Keratinocyte (primary cell): ENCODE measurements around the gene LRRC47. TPM values are rescaled to one million over a fixed set of nuclear protein-coding genes. Genes with fewer than 3 reads are reported as not detected.

ENCODE experiments used
- DNase-seq: peaks from one replicate; pipeline ENCODE4 v3.0.0-alpha.2; 2011; ENCODE audit warnings: low read depth, missing footprints, low spot score
- FAIRE-seq: peaks from 2 replicates; lab custom pipeline; 2011; peaks lifted over from hg19 to GRCh38; lab: Jason Lieb, UNC
- H2AFZ ChIP-seq: 2 replicates; pipeline ENCODE4 v1.6.0; 2012; ENCODE audit warnings: low read length, control low read depth, inconsistent platforms; ENCODE audit not compliant: control insufficient read depth
- H3K27ac ChIP-seq: 2 replicates; pipeline ENCODE4 v1.5.1; 2011; ENCODE audit warnings: low read length; ENCODE audit not compliant: control insufficient read depth, insufficient read depth
- H3K27me3 ChIP-seq: 3 replicates; pipeline ENCODE4 v1.6.0; 2011; ENCODE audit warnings: low read length; ENCODE audit not compliant: control insufficient read depth, insufficient read depth; ENCODE audit errors: extremely low read depth
- H3K36me3 ChIP-seq, 2 experiments: 2 replicates in 1 of 2; 3 replicates in 1 of 2; pipeline ENCODE4 v1.5.1; 2011; ENCODE audit warnings: low read length in 2 of 2, mild to moderate bottlenecking in 1 of 2; ENCODE audit not compliant: control insufficient read depth in 2 of 2, insufficient read depth in 2 of 2; ENCODE audit errors: extremely low read depth in 1 of 2
- H3K4me1 ChIP-seq: 3 replicates; pipeline ENCODE4 v1.5.1; 2011; ENCODE audit warnings: low read length; ENCODE audit not compliant: control insufficient read depth, insufficient read depth; ENCODE audit errors: extremely low read depth
- H3K4me2 ChIP-seq: 3 replicates; pipeline ENCODE4 v1.6.0; 2011; ENCODE audit warnings: low read depth, low read length; ENCODE audit not compliant: control insufficient read depth, insufficient read depth; ENCODE audit errors: extremely low read depth
- H3K4me3 ChIP-seq, 3 experiments: fragments of 200-600 bp in 1 of 3; sonication (generic) in 1 of 3; 2 replicates in 2 of 3; 3 replicates in 1 of 3; pipeline ENCODE4 v1.5.1; 2011 to 2016; ENCODE audit warnings: low read length in 3 of 3, mild to moderate bottlenecking in 3 of 3, control low read depth in 2 of 3, inconsistent platforms in 1 of 3, low read depth in 1 of 3, mixed read lengths in 1 of 3, mixed run types in 1 of 3, moderate library complexity in 1 of 3; ENCODE audit not compliant: control insufficient read depth in 2 of 3, insufficient read depth in 2 of 3; ENCODE audit errors: extremely low read depth in 1 of 3
- H3K79me2 ChIP-seq: 2 replicates; pipeline ENCODE4 v1.6.0; 2012; ENCODE audit warnings: low read length; ENCODE audit not compliant: control insufficient read depth, insufficient read depth
- H3K9ac ChIP-seq: 3 replicates; pipeline ENCODE4 v1.6.0; 2011; ENCODE audit warnings: low read length; ENCODE audit not compliant: control insufficient read depth, insufficient read depth; ENCODE audit errors: extremely low read depth
- H3K9me1 ChIP-seq: 3 replicates; pipeline ENCODE4 v1.6.0; 2011; ENCODE audit warnings: low read length; ENCODE audit not compliant: control insufficient read depth, insufficient read depth; ENCODE audit errors: extremely low read depth
- H3K9me3 ChIP-seq: 2 replicates; pipeline ENCODE4 v1.5.1; 2012; ENCODE audit warnings: low read depth, low read length; ENCODE audit not compliant: control insufficient read depth
- H4K20me1 ChIP-seq: 3 replicates; pipeline ENCODE4 v1.6.0; 2011; ENCODE audit warnings: low read length; ENCODE audit not compliant: control insufficient read depth, insufficient read depth; ENCODE audit errors: extremely low read depth
- CTCF ChIP-seq, 3 experiments: IDR thresholded peaks in 1 of 3; conservative IDR thresholded peaks in 1 of 3; optimal IDR thresholded peaks in 1 of 3; 2 replicates in 2 of 3; 3 replicates in 1 of 3; pipeline versions ENCODE3 to v1.5.1; 2011; ENCODE audit warnings: low read length in 3 of 3, mild to moderate bottlenecking in 3 of 3, moderate library complexity in 2 of 3, control low read depth in 1 of 3, inconsistent platforms in 1 of 3; ENCODE audit not compliant: insufficient read depth in 2 of 3; ENCODE audit errors: extremely low read depth in 1 of 3
- EZH2 ChIP-seq: IDR thresholded peaks from one replicate; pipeline ENCODE4 v1.6.1; 2012; ENCODE audit warnings: inconsistent platforms, mild to moderate bottlenecking, low read length, moderate library complexity
- dilution Hi-C: fragments of 300-500 bp; cut with MboI; formaldehyde crosslinking; loops from one replicate; pipeline ENCODE4 v1.7.0; 2020; ENCODE audit warnings: low sequenced_read_pairs; ENCODE audit not compliant: extremely low pct_ligation_motif_present
- polyA plus RNA-seq, 5 experiments: library from polyadenylated mRNA; depleted of rRNA in 3 of 5; stranded (reverse) in 3 of 5; stranded (forward) in 1 of 5; unstranded in 1 of 5; fragments of >200 nt; gene quantifications; 1 replicate in 1 of 5; 2 replicates in 3 of 5; 3 replicates in 1 of 5; pipeline versions ENCODE4 v1.2.1 to v1.2.3, GENCODE V29; 2011 to 2012; ENCODE audit warnings: missing spikeins in 2 of 5, low read depth in 1 of 5, low replicate concordance in 1 of 5

LRRC47 gene
- polyA plus RNA-seq, 1 donor (not counting 4 experiments of a cell fraction or from before 2014, with no cell fraction given): 40.1 TPM

DNA sequence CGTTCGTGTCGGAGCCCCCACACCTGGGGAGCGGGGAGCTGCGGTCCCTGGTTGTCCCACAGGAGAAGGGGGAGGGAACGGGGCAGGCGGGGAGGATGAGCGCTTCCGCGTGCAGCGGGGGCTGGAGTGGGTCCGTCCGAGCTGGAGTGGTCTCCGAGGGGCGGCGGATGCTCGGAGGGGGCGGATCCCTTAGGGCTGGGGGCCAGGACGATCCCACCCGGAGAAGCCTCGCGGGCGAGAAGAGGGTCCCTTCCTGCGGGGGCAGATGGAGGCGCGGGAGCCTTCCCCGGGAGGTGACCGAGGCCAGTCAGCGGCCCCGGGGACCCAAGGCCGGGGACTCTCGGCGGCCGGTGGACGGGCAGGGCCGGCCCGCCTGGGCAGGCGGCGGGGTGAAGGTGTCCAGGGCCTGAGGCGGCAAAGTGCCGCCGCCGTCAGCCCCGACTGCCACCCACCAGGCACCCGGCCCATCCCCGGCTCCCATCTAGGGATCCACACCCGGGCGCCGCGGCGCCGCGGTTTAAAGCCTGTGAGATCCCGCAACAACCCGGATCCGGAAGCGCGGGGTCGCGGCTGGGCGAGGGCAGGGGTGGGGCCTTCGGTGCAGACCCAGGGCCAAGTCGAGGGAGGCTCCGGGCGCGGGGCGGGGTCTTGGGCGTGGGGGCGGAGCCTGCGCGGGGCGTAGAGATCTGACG lies 49.3 kb downstream of the LRRC47 start:
- Histone ChIP-seq H3K36me3 (peaks cover 3 to 6% of the 10 kb centered on the region in 2 experiments), H3K4me1 (peaks cover 17% of the 10 kb centered on the region), H3K9me3 (no peaks in the 10 kb centered on the region), H3K4me2 (peak overlapping the region; percentile 84), H3K27ac (no peak overlapping the region), H3K4me3 (peak overlapping the region; percentile 56 to 68 (median 61)), H3K9ac (peak overlapping the region; percentile 54), H3K79me2 (no peaks in the 10 kb centered on the region), H2AFZ (peak overlapping the region; percentile 19), H3K9me1 (peaks cover 2% of the 10 kb centered on the region), H3K27me3 (peaks cover 5% of the 10 kb centered on the region), H4K20me1 (no peaks in the 10 kb centered on the region)
- peak; percentile 45 for DNase-seq
- no peak for TF ChIP-seq EZH2
- no peak for TF ChIP-seq CTCF (optimal IDR thresholded peaks at IDR 0.05 in 1 of 3, IDR thresholded peaks at IDR 0.05 in 1 of 3, conservative IDR thresholded peaks at IDR 0.05 in 1 of 3; ENCODE audit: extremely low read depth in 1 of 3, insufficient read depth in 2 of 3, low read length in 3 of 3)
- FAIRE-seq: no peak
- dilution Hi-C loops: no loop called here

- Histone ChIP-seq H3K36me3 (peaks cover 6 to 7% of the 10 kb centered on the region in 2 experiments), H3K9me3 (no peaks in the 10 kb centered on the region), H3K79me2 (no peaks in the 10 kb centered on the region), H3K9me1 (peaks cover 2% of the 10 kb centered on the region), H4K20me1 (no peaks in the 10 kb centered on the region), H3K4me3 (peak overlapping the region; percentile 56 to 68 (median 61)), H3K4me2 (peak overlapping the region; percentile 84), H3K27ac (no peak overlapping the region), H3K9ac (peak overlapping the region; percentile 54), H3K27me3 (peaks cover 5% of the 10 kb centered on the region), H2AFZ (peak overlapping the region; percentile 10), H3K4me1 (peaks cover 17% of the 10 kb centered on the region)
- DNase-seq (no peak), FAIRE-seq (no peak)
- dilution Hi-C loops: no loop called here
- TF ChIP-seq EZH2 (no peak), CTCF (optimal IDR thresholded peaks at IDR 0.05 in 1 of 3, IDR thresholded peaks at IDR 0.05 in 1 of 3, conservative IDR thresholded peaks at IDR 0.05 in 1 of 3; ENCODE audit: extremely low read depth in 1 of 3, insufficient read depth in 2 of 3, low read length in 3 of 3) (no peak)
Observed at GRCh38 chr1:3746389-3746829, 49.9 kb downstream of the LRRC47 start.
